HCT116 (cell line): Measurements from ENCODE around the gene CSTPP1. TPM values are rescaled to one million over a fixed set of nuclear protein-coding genes. Genes with fewer than 3 reads are reported as not detected.

Experiments used
- ATAC-seq: fragments of 200-7000 bp; cut with Tn5 transposase; 2 replicates; pipeline ENCODE4 v1.9.1; 2020; ENCODE audit warnings: mild to moderate bottlenecking, moderate library complexity
- BruUV-seq: library from RNA; stranded (reverse); fragments of 400-500 nt; replicated peaks from 2 replicates; lab custom pipeline; 2021; lab: Mats Ljungman, UMichigan
- CTCF ChIA-PET: fragments of 300-600 bp; sonication (Branson Sonifier 250); formaldehyde crosslinking; loops from one replicate; lab custom pipeline; 2021; ENCODE audit warnings: antibody characterized with exemption; lab: Charles Lee
- POLR2A ChIA-PET: fragments of 300-600, 350-600 bp; sonication (Branson Sonifier 250); formaldehyde crosslinking; loops from one replicate; lab custom pipeline; 2021; ENCODE audit warnings: antibody characterized with exemption; lab: Charles Lee
- RAD21 ChIA-PET, 2 experiments: fragments of 300-600 bp; sonication (Branson Sonifier 250); formaldehyde crosslinking; loops; one replicate each; lab custom pipeline; 2023; ENCODE audit warnings: low total read pairs in 2 of 2; ENCODE audit not compliant: uncharacterized antibody in 2 of 2, unreplicated experiment in 2 of 2, low non-redundant PET in 1 of 2; lab: Charles Lee
- DNase-seq: peaks from one replicate; pipeline ENCODE4 v3.0.0-alpha.2; 2010; ENCODE audit warnings: low read depth, low spot score
- H2AFZ ChIP-seq: fragments of 200-600 bp; shearing (Covaris generic), sonication (generic); 2 replicates; pipeline ENCODE4 v1.6.1; 2017; ENCODE audit warnings: low read depth, mixed run types, mixed read lengths, antibody characterized with exemption, low read length; ENCODE audit not compliant: poor library complexity, severe bottlenecking
- H3K27ac ChIP-seq: 2 replicates; pipeline ENCODE4 v1.5.1; 2012; ENCODE audit warnings: low read depth, low read length
- H3K27me3 ChIP-seq: fragments of 200-600 bp; sonication (generic); 2 replicates; pipeline ENCODE4 v1.6.1; 2016; ENCODE audit warnings: mixed run types, low read length, mixed read lengths; ENCODE audit not compliant: insufficient read depth
- H3K36me3 ChIP-seq, 2 experiments: fragments of 200-500 bp in 1 of 2; fragments of 200-600 bp in 1 of 2; sonication (Bioruptor generic) in 1 of 2; sonication (generic) in 1 of 2; 2 replicates each; pipeline versions ENCODE4 v1.5.1 to v1.6.1; 2014 to 2016; ENCODE audit warnings: low read length in 2 of 2, inconsistent platforms in 1 of 2, mixed read lengths in 1 of 2, mixed run types in 1 of 2; ENCODE audit not compliant: insufficient read depth in 2 of 2, control insufficient read depth in 1 of 2
- H3K4me1 ChIP-seq, 2 experiments: fragments of 200-600 bp in 1 of 2; sonication (generic) in 1 of 2; 2 replicates each; pipeline versions ENCODE4 v1.5.1 to v1.6.1; 2012 to 2017; ENCODE audit warnings: low read length in 2 of 2, inconsistent platforms in 1 of 2, mild to moderate bottlenecking in 1 of 2, mixed read lengths in 1 of 2, mixed run types in 1 of 2, moderate library complexity in 1 of 2; ENCODE audit not compliant: insufficient read depth in 2 of 2, control insufficient read depth in 1 of 2
- H3K4me2 ChIP-seq: fragments of 200-600 bp; sonication (generic); 2 replicates; pipeline ENCODE4 v1.6.1; 2017; ENCODE audit warnings: mixed run types, low read length, mixed read lengths
- H3K4me3 ChIP-seq, 2 experiments: fragments of 200-600 bp in 1 of 2; sonication (generic) in 1 of 2; replicated peaks in 1 of 2; 2 replicates each; pipeline ENCODE4 v1.5.1; 2011 to 2016; ENCODE audit warnings: low read length in 2 of 2, control low read depth in 1 of 2, low read depth in 1 of 2, mild to moderate bottlenecking in 1 of 2, mixed read lengths in 1 of 2, mixed run types in 1 of 2
- H3K79me2 ChIP-seq: fragments of 200-600 bp; sonication (generic); 2 replicates; pipeline ENCODE4 v1.6.1; 2017; ENCODE audit warnings: mild to moderate bottlenecking, mixed run types, low read length, moderate library complexity, mixed read lengths; ENCODE audit not compliant: insufficient read depth
- H3K9ac ChIP-seq: fragments of 200-600 bp; sonication (generic); 2 replicates; pipeline ENCODE4 v1.6.1; 2016; ENCODE audit warnings: low read length, mixed read lengths
- H3K9me2 ChIP-seq: fragments of 200-600 bp; sonication (generic), shearing (Covaris generic); 2 replicates; pipeline ENCODE4 v1.6.1; 2017; ENCODE audit warnings: mixed run types, mild to moderate bottlenecking, moderate library complexity; ENCODE audit not compliant: insufficient read depth
- H3K9me3 ChIP-seq, 2 experiments: fragments of 200-500 bp in 1 of 2; fragments of 200-600 bp in 1 of 2; sonication (Bioruptor generic) in 1 of 2; sonication (generic) in 1 of 2; 2 replicates each; pipeline ENCODE4 v1.6.1; 2014 to 2017; ENCODE audit warnings: low read length in 2 of 2, mixed read lengths in 2 of 2, inconsistent platforms in 1 of 2, low read depth in 1 of 2, mild to moderate bottlenecking in 1 of 2, mixed run types in 1 of 2, moderate library complexity in 1 of 2; ENCODE audit not compliant: control insufficient read depth in 1 of 2, insufficient read depth in 1 of 2
- H4K20me1 ChIP-seq: fragments of 200-600 bp; sonication (generic), shearing (Covaris generic); 2 replicates; pipeline ENCODE4 v1.6.1; 2017; ENCODE audit warnings: mixed run types, mild to moderate bottlenecking, moderate library complexity; ENCODE audit not compliant: insufficient read depth
- ATF3 ChIP-seq: IDR thresholded peaks from 2 replicates; pipeline ENCODE4 v1.6.1; 2012
- CBX3 ChIP-seq: IDR thresholded peaks from 2 replicates; pipeline ENCODE4 v1.6.1; 2012; ENCODE audit warnings: low read depth
- EGR1 ChIP-seq: IDR thresholded peaks from 2 replicates; pipeline ENCODE4 v1.6.1; 2012; ENCODE audit warnings: low read depth
- ELF1 ChIP-seq: IDR thresholded peaks from 2 replicates; pipeline ENCODE4 v1.6.1; 2012; ENCODE audit warnings: low read depth, borderline replicate concordance
- EZH2 ChIP-seq: fragments of 200-600 bp; sonication (generic); IDR thresholded peaks from 2 replicates; pipeline ENCODE4 v1.6.1; 2017; ENCODE audit warnings: antibody characterized with exemption, mixed run types
- EZH2phosphoT487 ChIP-seq: fragments of 200-600 bp; IDR thresholded peaks from 2 replicates; pipeline ENCODE4 v1.6.1; 2018; ENCODE audit warnings: antibody characterized with exemption, borderline replicate concordance
- FOSL1 ChIP-seq: IDR thresholded peaks from 2 replicates; pipeline ENCODE4 v1.6.1; 2012; ENCODE audit warnings: low read depth
- JUND ChIP-seq: IDR thresholded peaks from 2 replicates; pipeline ENCODE4 v1.6.1; 2012
- POLR2A ChIP-seq: IDR thresholded peaks from 2 replicates; pipeline ENCODE4 v1.7.0; 2011; ENCODE audit warnings: borderline replicate concordance; ENCODE audit not compliant: insufficient read depth, insufficient read length; ENCODE audit errors: extremely low read depth
- POLR2AphosphoS5 ChIP-seq: IDR thresholded peaks from 2 replicates; pipeline ENCODE4 v1.6.1; 2011; ENCODE audit warnings: mild to moderate bottlenecking, low read depth, low read length, moderate library complexity
- RAD21 ChIP-seq: IDR thresholded peaks from 2 replicates; pipeline ENCODE4 v1.6.1; 2012; ENCODE audit warnings: low read depth, mild to moderate bottlenecking
- REST ChIP-seq: IDR thresholded peaks from 2 replicates; pipeline ENCODE4 v1.6.1; 2012; ENCODE audit warnings: low read depth
- SIN3A ChIP-seq: IDR thresholded peaks from 2 replicates; pipeline ENCODE4 v1.6.1; 2012; ENCODE audit warnings: low read depth
- SP1 ChIP-seq: IDR thresholded peaks from 2 replicates; pipeline ENCODE4 v1.6.1; 2012; ENCODE audit warnings: low read depth
- SRF ChIP-seq: IDR thresholded peaks from 2 replicates; pipeline ENCODE4 v1.6.1; 2012; ENCODE audit warnings: low read depth
- YY1 ChIP-seq: IDR thresholded peaks from 2 replicates; pipeline ENCODE4 v1.6.1; 2011; ENCODE audit warnings: low read length, low read depth, moderate library complexity, mild to moderate bottlenecking; ENCODE audit not compliant: insufficient replicate concordance; ENCODE audit errors: extremely low read depth
- ZFX ChIP-seq: fragments of 450-650 bp; IDR thresholded peaks from 2 replicates; pipeline ENCODE4 v1.6.1; 2017
- intact Hi-C: fragments of 100-400 bp; cut with micrococcal nuclease; formaldehyde crosslinking; loops from 2 replicates; pipeline ENCODE4 v1.10.0; 2022
- total RNA-seq: library from RNA; stranded (reverse); gene quantifications from one replicate; pipeline ENCODE4 v1.2.1, GENCODE V29; 2021; ENCODE audit not compliant: unreplicated experiment
- TF ChIP-seq, protein P1 (sequence below), 3 experiments: fragments of 200-600 bp in 1 of 3; sonication (generic) in 1 of 3; IDR thresholded peaks in 2 of 3; conservative IDR thresholded peaks in 1 of 3; 2 replicates each; pipeline ENCODE4 v1.5.1; 2012 to 2017; ENCODE audit warnings: low read depth in 2 of 3, low read length in 2 of 3, antibody characterized with exemption in 1 of 3, borderline replicate concordance in 1 of 3, control low read depth in 1 of 3, mild to moderate bottlenecking in 1 of 3, mixed read lengths in 1 of 3, mixed run types in 1 of 3, moderate library complexity in 1 of 3; ENCODE audit not compliant: insufficient read depth in 1 of 3

Gene CSTPP1
- total RNA-seq, 1 experiment from 2014 or later: 24.7 TPM

GRCh38 chr11:47109051-47109726, 172.6 kb downstream of the CSTPP1 start:
- Histone ChIP-seq H3K4me2 (no peak overlapping the region), H4K20me1 (no peaks in the 10 kb centered on the region), H3K9me2 (no peaks in the 10 kb centered on the region), H3K27me3 (no peaks in the 10 kb centered on the region), H2AFZ (no peak overlapping the region), H3K9ac (no peak overlapping the region), H3K36me3 (no peaks in the 10 kb centered on the region), H3K9me3 (no peaks in the 10 kb centered on the region), H3K4me1 (no peaks in the 10 kb centered on the region), H3K27ac (no peak overlapping the region), H3K79me2 (no peaks in the 10 kb centered on the region), H3K4me3 (no peak overlapping the region)
- BruUV-seq: no TSS peak
- ATAC-seq: no peak
- ChIA-PET POLR2A (no interaction called here), RAD21 (interaction anchor here in 1 of 2 experiments (0.7 kb wide), 1 partner anchor 229 kb away, joined by 3 read pairs; no protein-coding TSS in a partner anchor), CTCF (no interaction called here)
- intact Hi-C loops: no loop called here
- TF ChIP-seq, protein P1, sequence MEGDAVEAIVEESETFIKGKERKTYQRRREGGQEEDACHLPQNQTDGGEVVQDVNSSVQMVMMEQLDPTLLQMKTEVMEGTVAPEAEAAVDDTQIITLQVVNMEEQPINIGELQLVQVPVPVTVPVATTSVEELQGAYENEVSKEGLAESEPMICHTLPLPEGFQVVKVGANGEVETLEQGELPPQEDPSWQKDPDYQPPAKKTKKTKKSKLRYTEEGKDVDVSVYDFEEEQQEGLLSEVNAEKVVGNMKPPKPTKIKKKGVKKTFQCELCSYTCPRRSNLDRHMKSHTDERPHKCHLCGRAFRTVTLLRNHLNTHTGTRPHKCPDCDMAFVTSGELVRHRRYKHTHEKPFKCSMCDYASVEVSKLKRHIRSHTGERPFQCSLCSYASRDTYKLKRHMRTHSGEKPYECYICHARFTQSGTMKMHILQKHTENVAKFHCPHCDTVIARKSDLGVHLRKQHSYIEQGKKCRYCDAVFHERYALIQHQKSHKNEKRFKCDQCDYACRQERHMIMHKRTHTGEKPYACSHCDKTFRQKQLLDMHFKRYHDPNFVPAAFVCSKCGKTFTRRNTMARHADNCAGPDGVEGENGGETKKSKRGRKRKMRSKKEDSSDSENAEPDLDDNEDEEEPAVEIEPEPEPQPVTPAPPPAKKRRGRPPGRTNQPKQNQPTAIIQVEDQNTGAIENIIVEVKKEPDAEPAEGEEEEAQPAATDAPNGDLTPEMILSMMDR (IDR thresholded peaks at IDR 0.05 in 2 of 3, conservative IDR thresholded peaks at IDR 0.05 in 1 of 3; ENCODE audit: borderline replicate concordance in 1 of 3, insufficient read depth in 1 of 3, low read depth in 2 of 3, low read length in 2 of 3): no peak
- TF ChIP-seq JUND (no peak), EGR1 (no peak), FOSL1 (no peak), ZFX (no peak), RAD21 (no peak), SIN3A (no peak), ATF3 (no peak), CBX3 (no peak), EZH2phosphoT487 (no peak), ELF1 (no peak), SP1 (no peak), EZH2 (no peak), REST (no peak), POLR2A (no peak), SRF (no peak), YY1 (no peak), POLR2AphosphoS5 (no peak)
- no peak for DNase-seq
